A673 (cell line): ENCODE data around the gene P2RX6. TPM values are rescaled to one million over a fixed set of nuclear protein-coding genes. Genes with fewer than 3 reads are reported as not detected.

Experiments used
- BruUV-seq: library from RNA; stranded (reverse); fragments of 400-500 nt; replicated peaks from 2 replicates; lab custom pipeline; 2021; lab: Mats Ljungman, UMichigan
- CTCF ChIA-PET: fragments of 300-600 bp; sonication (Branson Sonifier 250); formaldehyde crosslinking; loops from one replicate; lab custom pipeline; 2022; ENCODE audit warnings: antibody characterized with exemption; lab: Charles Lee
- POLR2A ChIA-PET: fragments of 300-600 bp; sonication (Branson Sonifier 250); formaldehyde crosslinking; loops from one replicate; lab custom pipeline; 2022; ENCODE audit warnings: antibody characterized with exemption; ENCODE audit not compliant: low non-redundant PET; lab: Charles Lee
- DNase-seq: peaks from one replicate; pipeline ENCODE4 v3.0.0-alpha.2; 2015; ENCODE audit warnings: low spot score
- H3K27ac ChIP-seq: fragments of 200-600 bp; sonication (generic); 2 replicates; pipeline ENCODE4 v1.5.1; 2016; ENCODE audit warnings: mixed run types, low read depth, mild to moderate bottlenecking, mixed read lengths, antibody characterized with exemption, low read length; ENCODE audit not compliant: poor library complexity, severe bottlenecking
- H3K27me3 ChIP-seq: fragments of 200-600 bp; sonication (generic); replicated peaks from 2 replicates; pipeline ENCODE4 v1.6.1; 2017; ENCODE audit warnings: mixed run types, low read depth, mild to moderate bottlenecking, mixed read lengths, antibody characterized with exemption, low read length; ENCODE audit not compliant: insufficient read depth, poor library complexity
- H3K36me3 ChIP-seq: fragments of 200-600 bp; sonication (generic); 2 replicates; pipeline ENCODE4 v1.6.1; 2016; ENCODE audit warnings: mixed run types, mild to moderate bottlenecking, mixed read lengths, antibody characterized with exemption, low read length; ENCODE audit not compliant: insufficient read depth, poor library complexity, severe bottlenecking
- H3K4me1 ChIP-seq: fragments of 200-600 bp; sonication (generic); 2 replicates; pipeline ENCODE4 v1.6.1; 2017; ENCODE audit warnings: mixed run types, mild to moderate bottlenecking, mixed read lengths, antibody characterized with exemption, low read length; ENCODE audit not compliant: insufficient read depth, poor library complexity, severe bottlenecking
- H3K4me3 ChIP-seq: fragments of 200-600 bp; sonication (generic); 2 replicates; pipeline ENCODE4 v1.5.1; 2016; ENCODE audit warnings: low read depth, mixed run types, mild to moderate bottlenecking, mixed read lengths, low read length; ENCODE audit not compliant: poor library complexity, severe bottlenecking
- H3K9me3 ChIP-seq: fragments of 200-600 bp; sonication (generic); 2 replicates; pipeline ENCODE4 v1.6.1; 2016; ENCODE audit warnings: mixed run types, low read depth, mild to moderate bottlenecking, mixed read lengths, antibody characterized with exemption, low read length; ENCODE audit not compliant: poor library complexity, severe bottlenecking
- EZH2 ChIP-seq: fragments of 200-600 bp; sonication (generic); IDR thresholded peaks from 2 replicates; pipeline ENCODE4 v1.6.1; 2017; ENCODE audit warnings: borderline replicate concordance, low read depth, mild to moderate bottlenecking, mixed read lengths, antibody characterized with exemption, low read length; ENCODE audit not compliant: poor library complexity, severe bottlenecking
- intact Hi-C: fragments of 100-400 bp; cut with micrococcal nuclease; formaldehyde crosslinking; loops from one replicate; pipeline ENCODE4 v1.10.0; 2022; ENCODE audit not compliant: unreplicated experiment
- total RNA-seq: library from RNA; stranded (reverse); gene quantifications from 2 replicates; pipeline ENCODE4 v1.2.3, GENCODE V29; 2021
- TF ChIP-seq, protein P1 (sequence below): fragments of 300-800, 200-600 bp; sonication (generic); conservative IDR thresholded peaks from 2 replicates; pipeline ENCODE4 v1.5.1; 2017; ENCODE audit warnings: low read depth, mild to moderate bottlenecking, antibody characterized with exemption, low read length, moderate library complexity, mixed read lengths

The P2RX6 gene
- total RNA-seq, 1 experiment from 2014 or later: 0.43 TPM

DNA sequence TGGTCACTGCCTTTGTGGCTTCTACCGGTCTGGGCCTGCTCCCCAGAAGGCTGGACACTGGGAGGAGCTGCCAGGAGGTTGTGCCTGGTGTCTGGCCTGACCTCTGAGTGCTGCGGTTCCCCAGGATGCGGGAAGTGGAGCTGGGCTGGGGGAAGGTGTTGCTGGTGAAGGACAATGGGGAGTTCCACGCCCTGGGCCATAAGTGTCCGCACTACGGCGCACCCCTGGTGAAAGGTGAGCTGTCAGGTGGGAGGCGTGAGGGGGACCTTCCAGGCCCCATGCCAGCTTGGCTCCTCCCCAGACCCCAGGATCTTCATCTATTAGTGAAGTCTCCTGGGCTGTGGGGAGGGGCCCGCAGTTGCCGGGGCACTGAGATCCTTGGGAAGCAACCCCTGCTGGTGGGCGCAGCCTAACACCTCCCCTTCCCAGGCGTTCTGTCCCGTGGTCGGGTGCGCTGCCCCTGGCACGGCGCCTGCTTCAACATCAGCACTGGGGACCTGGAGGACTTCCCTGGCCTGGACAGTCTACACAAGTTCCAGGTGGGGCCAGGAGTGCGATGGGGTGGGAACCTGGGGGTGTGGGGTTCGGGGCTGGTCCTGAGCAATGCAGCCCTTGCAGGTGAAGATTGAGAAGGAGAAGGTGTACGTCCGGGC is 41.2 kb upstream of the P2RX6 start:
- intact Hi-C loops: no loop called here
- Histone ChIP-seq H3K4me3 (no peak overlapping the region), H3K9me3 (peaks cover 6% of the 10 kb centered on the region), H3K27ac (no peak overlapping the region), H3K36me3 (no peaks in the 10 kb centered on the region), H3K4me1 (peaks cover 8% of the 10 kb centered on the region), H3K27me3 (no peaks in the 10 kb centered on the region)
- BruUV-seq: no TSS peak
- DNase-seq: no peak
- ChIA-PET POLR2A (no interaction called here), CTCF (no interaction called here)
- no peak for TF ChIP-seq EZH2
- TF ChIP-seq, protein P1, sequence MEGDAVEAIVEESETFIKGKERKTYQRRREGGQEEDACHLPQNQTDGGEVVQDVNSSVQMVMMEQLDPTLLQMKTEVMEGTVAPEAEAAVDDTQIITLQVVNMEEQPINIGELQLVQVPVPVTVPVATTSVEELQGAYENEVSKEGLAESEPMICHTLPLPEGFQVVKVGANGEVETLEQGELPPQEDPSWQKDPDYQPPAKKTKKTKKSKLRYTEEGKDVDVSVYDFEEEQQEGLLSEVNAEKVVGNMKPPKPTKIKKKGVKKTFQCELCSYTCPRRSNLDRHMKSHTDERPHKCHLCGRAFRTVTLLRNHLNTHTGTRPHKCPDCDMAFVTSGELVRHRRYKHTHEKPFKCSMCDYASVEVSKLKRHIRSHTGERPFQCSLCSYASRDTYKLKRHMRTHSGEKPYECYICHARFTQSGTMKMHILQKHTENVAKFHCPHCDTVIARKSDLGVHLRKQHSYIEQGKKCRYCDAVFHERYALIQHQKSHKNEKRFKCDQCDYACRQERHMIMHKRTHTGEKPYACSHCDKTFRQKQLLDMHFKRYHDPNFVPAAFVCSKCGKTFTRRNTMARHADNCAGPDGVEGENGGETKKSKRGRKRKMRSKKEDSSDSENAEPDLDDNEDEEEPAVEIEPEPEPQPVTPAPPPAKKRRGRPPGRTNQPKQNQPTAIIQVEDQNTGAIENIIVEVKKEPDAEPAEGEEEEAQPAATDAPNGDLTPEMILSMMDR: no peak

DNA sequence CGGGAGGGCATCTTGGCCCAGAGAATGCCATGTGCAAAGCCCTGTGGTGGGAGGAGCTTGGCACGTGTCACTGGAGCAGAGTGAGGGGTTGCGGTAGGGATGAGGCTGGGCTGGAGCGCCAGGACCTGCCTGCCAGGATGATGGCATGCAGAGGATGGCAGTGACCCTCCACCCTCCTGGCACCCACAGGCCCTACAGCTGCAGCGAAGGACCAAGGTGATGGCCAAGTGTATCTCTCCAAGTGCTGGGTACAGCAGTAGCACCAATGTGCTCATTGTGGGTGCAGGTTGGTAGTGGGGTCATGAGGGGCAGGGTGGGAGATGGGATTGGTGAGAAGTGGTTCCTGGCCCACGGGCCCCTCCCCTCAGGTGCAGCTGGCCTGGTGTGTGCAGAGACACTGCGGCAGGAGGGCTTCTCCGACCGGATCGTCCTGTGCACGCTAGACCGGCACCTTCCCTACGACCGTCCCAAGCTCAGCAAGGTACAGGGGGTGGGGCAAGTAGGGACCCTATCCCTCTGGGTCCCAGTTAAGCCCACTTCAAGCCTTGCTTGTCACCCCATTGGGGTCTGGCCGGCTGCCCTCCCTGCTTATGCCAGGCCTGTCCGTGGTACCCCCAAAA is 40.5 kb upstream of the P2RX6 start:
- ChIA-PET POLR2A (no interaction called here), CTCF (no interaction called here)
- peaks cover 10% of the 10 kb centered on the region for H3K9me3 ChIP-seq
- no peak overlapping the region for H3K27ac ChIP-seq
- no peaks in the 10 kb centered on the region for H3K36me3 ChIP-seq
- DNase-seq: no peak
- no peaks in the 10 kb centered on the region for H3K27me3 ChIP-seq
- intact Hi-C loops: no loop called here
- BruUV-seq: no TSS peak
- no peak for TF ChIP-seq EZH2
- TF ChIP-seq, protein P1: no peak
- H3K4me3 ChIP-seq: no peak overlapping the region
- peaks cover 8% of the 10 kb centered on the region for H3K4me1 ChIP-seq

DNA sequence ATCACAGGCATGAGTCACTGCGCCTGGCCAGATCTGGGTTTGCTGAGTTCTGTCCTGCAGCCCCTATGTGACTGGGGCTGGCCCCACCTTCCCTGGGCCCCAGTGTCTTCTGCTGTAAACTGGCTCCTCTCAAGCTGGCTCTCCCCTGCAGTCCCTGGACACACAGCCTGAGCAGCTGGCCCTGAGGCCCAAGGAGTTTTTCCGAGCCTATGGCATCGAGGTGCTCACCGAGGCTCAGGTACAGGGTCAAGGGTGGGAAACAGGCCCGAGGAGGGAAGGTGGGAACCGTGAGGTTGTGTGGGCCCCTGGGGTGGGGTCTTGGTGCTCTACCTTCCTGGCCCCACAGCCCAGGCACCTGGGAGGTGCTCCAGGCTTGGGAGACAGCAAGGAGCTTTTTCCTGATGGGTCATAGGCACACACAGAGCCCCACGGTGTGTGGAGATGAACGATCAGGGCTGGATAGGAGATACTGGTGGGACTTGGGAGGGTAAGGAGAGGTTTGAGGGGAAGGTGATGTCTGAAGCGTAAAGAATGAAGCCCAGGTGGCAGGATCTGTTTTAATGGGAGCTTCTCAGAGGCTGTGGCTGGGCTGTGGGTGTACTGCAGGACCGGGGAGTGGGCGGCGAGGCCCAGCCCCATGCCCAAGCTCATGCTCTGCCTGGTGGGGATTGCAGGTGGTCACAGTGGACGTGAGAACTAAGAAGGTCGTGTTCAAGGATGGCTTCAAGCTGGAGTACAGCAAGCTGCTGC is 39.2 kb upstream of the P2RX6 start:
- BruUV-seq: no TSS peak
- Histone ChIP-seq H3K4me1 (peaks cover 8% of the 10 kb centered on the region), H3K27me3 (no peaks in the 10 kb centered on the region), H3K36me3 (no peaks in the 10 kb centered on the region), H3K9me3 (peaks cover 10% of the 10 kb centered on the region), H3K4me3 (no peak overlapping the region), H3K27ac (no peak overlapping the region)
- TF ChIP-seq, protein P1: no peak
- TF ChIP-seq EZH2: no peak
- DNase-seq: no peak
- POLR2A ChIA-PET: no interaction called here
- intact Hi-C loops: no loop called here
- CTCF ChIA-PET: no interaction called here
